GM19035 (cell line): ENCODE measurements around the gene RAB6B.

Source experiments
- ATAC-seq: cut with Tn5 transposase; IDR thresholded peaks from one replicate; pipeline ENCODE4 v1.9.1; 2021; ENCODE audit not compliant: unreplicated experiment

The RAB6B gene

GRCh38 chr3:133838296-133838789, 57.3 kb downstream of the RAB6B start:
- no peak for ATAC-seq

- ATAC-seq: no peak
These were observed 58.0 kb downstream of the RAB6B start for GRCh38 chr3:133837487-133838295.

- no peak for ATAC-seq
These were observed 59.1 kb downstream of the RAB6B start for GRCh38 chr3:133836497-133837158.

GRCh38 chr3:133835961-133836360, 59.7 kb downstream of the RAB6B start:
- no peak for ATAC-seq

GRCh38 chr3:133835418-133835743, 60.3 kb downstream of the RAB6B start:
- ATAC-seq: no peak

GRCh38 chr3:133834621-133835417, 60.9 kb downstream of the RAB6B start:
- ATAC-seq: no peak

GRCh38 chr3:133833880-133834620, 61.6 kb downstream of the RAB6B start:
- ATAC-seq: no peak

GRCh38 chr3:133833267-133833666, 62.4 kb downstream of the RAB6B start:
- ATAC-seq: no peak

GRCh38 chr3:133832802-133833144, 62.9 kb downstream of the RAB6B start:
- no peak for ATAC-seq

- ATAC-seq: no peak
These were observed 63.5 kb downstream of the RAB6B start for GRCh38 chr3:133831966-133832801.

- ATAC-seq: no peak
These were observed 65.6 kb downstream of the RAB6B start for GRCh38 chr3:133830071-133830470.

GRCh38 chr3:133829310-133829707, 66.4 kb downstream of the RAB6B start:
- ATAC-seq: no peak

GRCh38 chr3:133828576-133829309, 66.9 kb downstream of the RAB6B start:
- no peak for ATAC-seq

- ATAC-seq: no peak
These were observed 68.0 kb downstream of the RAB6B start for GRCh38 chr3:133827684-133828083.

- no peak for ATAC-seq
These were observed 68.5 kb downstream of the RAB6B start for GRCh38 chr3:133827136-133827535.

- ATAC-seq: no peak
These were observed 69.5 kb downstream of the RAB6B start for GRCh38 chr3:133825969-133826727.

- ATAC-seq: no peak
These were observed 70.7 kb downstream of the RAB6B start for GRCh38 chr3:133824961-133825485.
